Measurements from ENCODE around the gene COL4A1.

DNA sequence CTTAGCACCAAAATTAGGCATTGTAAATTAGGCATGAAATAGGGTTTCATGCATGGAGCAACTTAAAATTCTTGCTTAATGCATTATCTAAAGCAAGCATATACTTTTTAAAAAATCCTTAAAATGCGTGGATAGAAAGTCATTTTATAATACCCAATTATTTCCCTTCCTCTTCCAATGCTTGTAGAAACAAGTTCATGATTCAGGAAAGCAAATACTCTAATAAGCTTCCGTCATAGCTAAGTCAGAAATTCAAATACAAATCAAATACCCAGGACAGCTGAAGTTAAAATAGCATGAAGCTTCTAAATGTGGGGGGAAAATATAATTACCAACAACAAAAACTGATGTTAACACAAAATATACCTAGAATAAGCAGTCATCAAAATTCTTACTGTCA is 89.1 kb downstream of the COL4A1 start:
- no peak for TF ChIP-seq CTCF (IDR thresholded peaks at IDR 0.05)
- no peak for TF ChIP-seq REST (IDR thresholded peaks at IDR 0.05)
- no peak for TF ChIP-seq POLR2A (IDR thresholded peaks at IDR 0.05; ENCODE audit: low read length)
- no peak for TF ChIP-seq KDM5A (IDR thresholded peaks at IDR 0.05)
- no peak for TF ChIP-seq MYC (IDR thresholded peaks at IDR 0.05; ENCODE audit: borderline replicate concordance, low read length)

Measured in A549 (cell line).